Lower leg skin (tissue), 3 donors: ENCODE data around the gene TUBA3C.
"Not testable (repeated sequence)": the region's sequence is repeated elsewhere in the genome, so short reads cannot be mapped to it uniquely, and the experiment has no call there.

ENCODE experiments used
- CTCF ChIP-seq, 3 donors: fragments of 450-650 bp; IDR thresholded peaks; one replicate each; pipeline ENCODE4 v1.5.1; 2016; ENCODE audit warnings: antibody characterized with exemption in 3 of 3, mild to moderate bottlenecking in 3 of 3, moderate library complexity in 2 of 3
- POLR2A ChIP-seq, 2 donors: fragments of 450-650 bp; IDR thresholded peaks; one replicate each; pipeline ENCODE4 v1.6.1; 2016 to 2017; ENCODE audit warnings: antibody characterized with exemption in 2 of 2, mild to moderate bottlenecking in 1 of 2, moderate library complexity in 1 of 2

GRCh38 chr13:19189911-19190310 is 8.3 kb upstream of the TUBA3C start:
- TF ChIP-seq CTCF, POLR2A (IDR thresholded peaks at IDR 0.05): not testable (repeated sequence)
